GM23248 (cell line): ENCODE data around the gene PNISR. TPM values are rescaled to one million over a fixed set of nuclear protein-coding genes. Genes with fewer than 3 reads are reported as not detected.

Experiments
- DNase-seq: peaks from one replicate; pipeline ENCODE4 v3.0.0-alpha.2; 2015
- H2AFZ ChIP-seq: fragments of 200-600 bp; sonication (generic); 2 replicates; pipeline ENCODE4 v1.6.1; 2016; ENCODE audit warnings: antibody characterized with exemption
- H3F3A ChIP-seq: fragments of 200-600 bp; sonication (generic); 2 replicates; pipeline ENCODE4 v1.6.1; 2016; ENCODE audit warnings: mild to moderate bottlenecking, antibody characterized with exemption, mixed run types; ENCODE audit not compliant: insufficient read depth
- H3K27ac ChIP-seq: fragments of 200-600 bp; sonication (generic); 2 replicates; pipeline ENCODE4 v1.5.1; 2016; ENCODE audit warnings: mild to moderate bottlenecking
- H3K27me3 ChIP-seq: fragments of 200-600 bp; sonication (generic); replicated peaks from 2 replicates; pipeline ENCODE4 v1.6.1; 2016; ENCODE audit warnings: mild to moderate bottlenecking; ENCODE audit not compliant: insufficient read depth
- H3K36me3 ChIP-seq: fragments of 200-600 bp; sonication (generic); 2 replicates; pipeline ENCODE4 v1.6.1; 2016; ENCODE audit warnings: low read depth, mild to moderate bottlenecking
- H3K4me1 ChIP-seq: fragments of 200-600 bp; sonication (generic); 2 replicates; pipeline ENCODE4 v1.6.1; 2016; ENCODE audit warnings: mild to moderate bottlenecking; ENCODE audit not compliant: insufficient read depth
- H3K4me2 ChIP-seq: fragments of 200-600 bp; sonication (generic); one replicate; pipeline ENCODE4 v1.6.1; 2016; ENCODE audit warnings: mild to moderate bottlenecking; ENCODE audit not compliant: unreplicated experiment
- H3K4me3 ChIP-seq: fragments of 200-600 bp; sonication (generic); 2 replicates; pipeline ENCODE4 v1.5.1; 2016; ENCODE audit warnings: mild to moderate bottlenecking
- H3K79me2 ChIP-seq: fragments of 200-600 bp; sonication (generic); 2 replicates; pipeline ENCODE4 v1.6.1; 2016; ENCODE audit warnings: mild to moderate bottlenecking; ENCODE audit not compliant: insufficient read depth
- H3K9ac ChIP-seq: fragments of 200-600 bp; sonication (generic); 2 replicates; pipeline ENCODE4 v1.6.1; 2016; ENCODE audit warnings: mild to moderate bottlenecking
- H3K9me2 ChIP-seq: fragments of 200-600 bp; sonication (generic); 2 replicates; pipeline ENCODE4 v1.6.1; 2016; ENCODE audit warnings: mixed run types, mild to moderate bottlenecking, moderate library complexity; ENCODE audit not compliant: insufficient read depth
- H3K9me3 ChIP-seq: fragments of 200-600 bp; sonication (generic); one replicate; pipeline ENCODE4 v1.6.1; 2017; ENCODE audit warnings: low read depth
- H4K20me1 ChIP-seq: fragments of 200-600 bp; sonication (generic); 2 replicates; pipeline ENCODE4 v1.6.0; 2016; ENCODE audit not compliant: insufficient read depth
- EZH2 ChIP-seq: fragments of 200-600 bp; sonication (generic); IDR thresholded peaks from 2 replicates; pipeline ENCODE4 v1.6.1; 2018; ENCODE audit warnings: antibody characterized with exemption, mild to moderate bottlenecking; ENCODE audit not compliant: insufficient read depth, poor library complexity, severe bottlenecking
- EZH2phosphoT487 ChIP-seq: fragments of 200-600 bp; sonication (generic); IDR thresholded peaks from 2 replicates; pipeline ENCODE4 v1.6.1; 2018; ENCODE audit warnings: antibody characterized with exemption, moderate library complexity, mild to moderate bottlenecking, low read depth; ENCODE audit not compliant: insufficient read depth
- WGBS, 2 experiments: methylation state at CpG; one replicate each; pipeline ENCODE4 v1.1.6; 2015 to 2017; ENCODE audit warnings: low lambda C conversion rate in 2 of 2, low coverage in 1 of 2; ENCODE audit errors: missing lambda C conversion rate in 2 of 2; 5-methylcytosine and 5-hydroxymethylcytosine counted together
- in situ Hi-C: fragments of 300-500 bp; cut with MboI; formaldehyde crosslinking; loops from 2 replicates; pipeline ENCODE4 v1.15.0; 2020
- polyA plus RNA-seq: library from polyadenylated mRNA; unstranded; fragments of >200 nt; fragmentation: Nextera tagmentation; extraction: Ambion mirVana; gene quantifications from 2 replicates; pipeline ENCODE4 v1.2.1, GENCODE V29; 2016
- total RNA-seq: library from RNA; depleted of rRNA; stranded (reverse); fragments of >200 nt; shearing (Covaris generic); gene quantifications from 2 replicates; pipeline ENCODE4 v1.2.3, GENCODE V29; 2014

The PNISR gene
- total and polyA plus RNA-seq, 2 experiments from 2014 or later, result 46.6 to 55.8 TPM

DNA sequence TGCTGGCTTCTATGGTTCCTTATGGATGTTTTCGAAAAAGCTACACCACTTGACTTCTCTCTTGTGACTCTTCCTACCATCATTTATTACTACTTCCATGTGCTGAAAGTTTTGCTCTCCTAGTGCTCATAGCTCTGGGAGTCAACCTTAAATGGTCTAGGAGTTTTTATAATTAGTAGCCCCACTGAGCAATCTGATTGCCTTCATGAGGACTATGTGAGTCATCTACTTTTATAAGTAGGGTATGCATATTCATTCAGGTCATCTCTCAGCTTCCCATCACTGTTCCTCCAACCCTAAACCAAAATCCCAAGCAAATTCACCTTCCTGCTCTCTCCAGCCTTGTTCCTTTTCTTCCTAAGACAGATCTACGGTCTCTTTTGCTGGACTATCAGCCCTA is 58.3 kb downstream of the PNISR start:
- Histone ChIP-seq H3K4me3 (no peak overlapping the region), H3K9me2 (no peaks in the 10 kb centered on the region), H3F3A (no peaks in the 10 kb centered on the region), H3K4me1 (no peaks in the 10 kb centered on the region), H3K4me2 (no peak overlapping the region), H4K20me1 (no peaks in the 10 kb centered on the region), H2AFZ (no peak overlapping the region), H3K79me2 (no peaks in the 10 kb centered on the region), H3K9ac (no peak overlapping the region), H3K27ac (no peak overlapping the region), H3K36me3 (no peaks in the 10 kb centered on the region), H3K27me3 (no peaks in the 10 kb centered on the region), H3K9me3 (no peaks in the 10 kb centered on the region)
- WGBS, 2 experiments, result 93 to 100% methylated on average over 2 of the region's 2 CpGs
- TF ChIP-seq EZH2, result no peak
- no peak for TF ChIP-seq EZH2phosphoT487
- in situ Hi-C loops, result no loop called here
- no peak for DNase-seq

DNA sequence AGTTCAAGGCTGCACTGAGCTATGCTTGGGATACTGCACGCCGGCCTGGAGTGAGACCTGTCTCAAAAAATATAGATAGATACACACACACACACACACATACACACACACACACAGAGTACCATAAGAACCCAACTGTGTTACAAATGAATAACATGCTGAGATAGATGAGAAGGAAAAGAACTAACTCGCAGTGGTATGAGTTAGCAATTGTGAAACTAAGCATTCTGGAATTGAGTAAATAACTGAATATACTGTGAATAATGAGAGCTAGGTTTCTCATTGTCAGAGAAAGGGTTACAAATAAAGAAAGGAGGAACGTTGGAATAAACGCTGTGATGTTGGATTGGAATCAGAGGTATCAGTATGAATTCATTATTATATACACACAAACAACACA is 61.1 kb downstream of the PNISR start:
- no peaks in the 10 kb centered on the region for H3K9me3 ChIP-seq
- no peak overlapping the region for H3K4me3 ChIP-seq
- TF ChIP-seq EZH2 (no peak), EZH2phosphoT487 (no peak)
- H2AFZ ChIP-seq, result no peak overlapping the region
- H3K79me2 ChIP-seq, result no peaks in the 10 kb centered on the region
- no peak overlapping the region for H3K27ac ChIP-seq
- H3K9ac ChIP-seq, result no peak overlapping the region
- H3K27me3 ChIP-seq, result no peaks in the 10 kb centered on the region
- no peaks in the 10 kb centered on the region for H3K4me1 ChIP-seq
- 42% methylated on average over 5 of the region's 5 CpGs for WGBS, 2 experiments
- in situ Hi-C loops, result no loop called here
- H3K36me3 ChIP-seq, result no peaks in the 10 kb centered on the region
- no peaks in the 10 kb centered on the region for H3F3A ChIP-seq
- H3K4me2 ChIP-seq, result no peak overlapping the region
- no peak for DNase-seq
- H3K9me2 ChIP-seq, result no peaks in the 10 kb centered on the region
- H4K20me1 ChIP-seq, result no peaks in the 10 kb centered on the region

DNA sequence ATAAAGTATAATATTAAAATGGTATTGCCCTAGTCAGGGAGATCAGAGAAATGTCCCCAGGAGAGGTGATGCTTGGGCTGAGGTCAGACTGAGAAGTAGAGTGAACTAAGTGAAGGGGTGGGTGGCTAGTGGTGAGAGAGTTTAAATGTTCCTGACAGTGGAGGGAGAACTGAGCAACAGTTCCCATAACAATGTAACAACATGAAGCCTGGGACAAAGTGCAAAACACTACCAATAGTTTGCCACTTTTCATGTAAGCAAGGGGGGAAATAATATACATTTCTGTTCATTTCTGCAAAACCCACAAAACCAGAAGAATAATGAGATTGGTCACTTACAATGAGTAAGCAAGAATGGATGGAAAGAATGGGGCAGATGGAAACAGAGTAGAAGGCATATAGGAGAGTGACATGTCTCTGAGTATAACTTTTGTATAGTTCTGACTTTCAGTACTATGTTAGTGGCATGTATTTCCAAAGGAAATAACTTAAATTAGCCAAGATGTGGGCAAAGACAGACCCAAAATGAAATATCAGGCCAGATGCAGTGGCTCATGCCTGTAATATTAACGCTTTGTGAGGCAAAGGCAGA is 62.3 kb downstream of the PNISR start:
- Histone ChIP-seq H3K27me3 (no peaks in the 10 kb centered on the region), H3K9me3 (no peaks in the 10 kb centered on the region), H3K79me2 (no peaks in the 10 kb centered on the region), H4K20me1 (no peaks in the 10 kb centered on the region), H3K9ac (no peak overlapping the region), H3K9me2 (no peaks in the 10 kb centered on the region), H3K4me1 (no peaks in the 10 kb centered on the region), H3K4me3 (no peak overlapping the region), H3F3A (no peaks in the 10 kb centered on the region), H3K36me3 (no peaks in the 10 kb centered on the region), H3K27ac (no peak overlapping the region), H3K4me2 (no peak overlapping the region), H2AFZ (no peak overlapping the region)
- no peak for TF ChIP-seq EZH2phosphoT487
- no peak for TF ChIP-seq EZH2
- WGBS, 2 experiments, result 53 to 55% methylated on average over 1 of the region's 1 CpG
- DNase-seq, result no peak
- in situ Hi-C loops, result no loop called here

DNA sequence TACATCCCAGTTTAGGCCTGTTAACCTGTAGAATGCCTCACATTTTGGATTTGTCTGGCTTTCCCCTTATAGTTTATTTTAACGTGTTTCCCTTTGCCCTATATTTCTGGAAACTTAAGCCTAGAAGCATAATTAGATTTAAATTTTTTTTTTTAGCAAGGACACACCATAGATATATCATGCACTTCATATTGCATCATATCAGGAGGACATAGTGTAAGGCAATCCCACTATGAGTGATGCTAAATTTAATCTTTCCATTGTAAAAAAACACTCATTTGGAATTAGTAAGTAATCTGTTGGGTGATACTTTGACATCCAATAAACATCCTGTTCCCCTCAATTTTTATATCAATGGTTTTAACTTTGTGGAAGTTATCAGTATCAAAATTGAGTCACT is 65.3 kb downstream of the PNISR start:
- Histone ChIP-seq H3K4me2 (no peak overlapping the region), H3K36me3 (no peaks in the 10 kb centered on the region), H4K20me1 (no peaks in the 10 kb centered on the region), H3K27ac (no peak overlapping the region), H3K9me3 (no peaks in the 10 kb centered on the region), H3K9me2 (no peaks in the 10 kb centered on the region), H3K4me3 (no peak overlapping the region), H3K27me3 (no peaks in the 10 kb centered on the region), H3F3A (no peaks in the 10 kb centered on the region), H3K79me2 (no peaks in the 10 kb centered on the region), H3K9ac (no peak overlapping the region), H2AFZ (no peak overlapping the region), H3K4me1 (no peaks in the 10 kb centered on the region)
- no peak for DNase-seq
- in situ Hi-C loops, result no loop called here
- 12 to 13% methylated on average over 1 of the region's 1 CpG for WGBS, 2 experiments
- no peak for TF ChIP-seq EZH2
- TF ChIP-seq EZH2phosphoT487, result no peak

DNA sequence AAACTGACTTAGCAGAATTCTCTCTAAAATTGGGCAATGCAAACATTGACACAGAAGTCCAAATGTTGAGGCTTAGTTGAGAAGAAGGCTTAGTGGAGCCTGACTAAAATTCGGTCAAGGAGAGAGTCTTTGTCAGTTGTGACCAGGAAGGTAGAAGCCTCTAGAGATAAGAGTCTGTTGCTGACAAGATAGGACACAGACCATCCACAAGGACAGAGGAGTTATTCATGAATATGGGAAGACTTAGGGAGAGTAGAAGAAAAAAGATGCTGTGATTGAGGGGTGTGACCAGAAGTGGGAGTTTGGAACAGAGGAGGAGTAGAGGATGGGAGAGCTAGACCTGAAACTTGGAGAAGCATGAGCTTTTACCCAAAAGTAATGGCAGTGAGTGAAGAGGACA is 68.5 kb downstream of the PNISR start:
- H3K27ac ChIP-seq, result no peak overlapping the region
- H3K4me3 ChIP-seq, result no peak overlapping the region
- H3K36me3 ChIP-seq, result no peaks in the 10 kb centered on the region
- H3K9me3 ChIP-seq, result no peaks in the 10 kb centered on the region
- H3K27me3 ChIP-seq, result peaks cover 8% of the 10 kb centered on the region
- H2AFZ ChIP-seq, result no peak overlapping the region
- no peaks in the 10 kb centered on the region for H3K79me2 ChIP-seq
- TF ChIP-seq EZH2phosphoT487 (no peak), EZH2 (no peak)
- no peak overlapping the region for H3K9ac ChIP-seq
- WGBS, 2 experiments, result 0 to 6% methylated on average over 1 of the region's 1 CpG
- no peak overlapping the region for H3K4me2 ChIP-seq
- H3K4me1 ChIP-seq, result no peaks in the 10 kb centered on the region
- H3K9me2 ChIP-seq, result no peaks in the 10 kb centered on the region
- no peaks in the 10 kb centered on the region for H3F3A ChIP-seq
- in situ Hi-C loops, result no loop called here
- H4K20me1 ChIP-seq, result no peaks in the 10 kb centered on the region
- DNase-seq, result no peak
